HFFc6 (cell line): ENCODE data around the gene PKDREJ. TPM values are rescaled to one million over a fixed set of nuclear protein-coding genes. Genes with fewer than 3 reads are reported as not detected.

ENCODE experiments used
- DNase-seq: peaks from one replicate; pipeline ENCODE4 v3.0.0-alpha.2; 2018
- H3K27ac Mint-ChIP-seq: 2 replicates; pipeline ENCODE4 v1.8.0; 2020; ENCODE audit warnings: mild to moderate bottlenecking, mixed read lengths
- H3K27me3 Mint-ChIP-seq: 2 replicates; pipeline ENCODE4 v1.8.0; 2021; ENCODE audit warnings: mild to moderate bottlenecking, moderate library complexity, mixed read lengths; ENCODE audit not compliant: insufficient read depth
- H3K36me3 Mint-ChIP-seq: 2 replicates; pipeline ENCODE4 v1.8.0; 2021; ENCODE audit warnings: low read depth, mixed read lengths
- H3K4me1 Mint-ChIP-seq: 2 replicates; pipeline ENCODE4 v1.8.0; 2020; ENCODE audit warnings: low read depth, mixed read lengths
- H3K4me3 Mint-ChIP-seq: 2 replicates; pipeline ENCODE4 v1.8.0; 2020; ENCODE audit warnings: mild to moderate bottlenecking, moderate library complexity, mixed read lengths
- H3K9me3 Mint-ChIP-seq: 2 replicates; pipeline ENCODE4 v1.8.0; 2020; ENCODE audit warnings: mild to moderate bottlenecking, mixed read lengths
- CTCF ChIP-seq: fragments of 200-600 bp; sonication (generic); IDR thresholded peaks from 2 replicates; pipeline ENCODE4 v1.5.0; 2021; ENCODE audit warnings: antibody characterized with exemption, mild to moderate bottlenecking
- total RNA-seq, 6 experiments: library from RNA; stranded (reverse); fragmentation: NEBNext Ultra II Directional; extraction: Animal tissue kit (Norgen Biotek cat#: 25700); gene quantifications; 2 replicates in 1 of 6; 3 replicates in 5 of 6; pipeline ENCODE4 v1.2.3, GENCODE V29; 2021

PKDREJ gene
- total RNA-seq, 6 experiments from 2014 or later = not detected

GRCh38 chr22:46295277-46295971 lies 32.3 kb upstream of the PKDREJ start:
- DNase-seq = no peak
- TF ChIP-seq CTCF = no peak
- H3K27ac Mint-ChIP-seq = peak overlapping the region; percentile 96
- H3K9me3 Mint-ChIP-seq = no peaks in the 10 kb centered on the region; the same call in 1 of the 2 replicates
- peak overlapping the region; percentile 93 for H3K4me3 Mint-ChIP-seq
- peaks cover 6% of the 10 kb centered on the region for H3K27me3 Mint-ChIP-seq
- peaks cover 55% of the 10 kb centered on the region for H3K4me1 Mint-ChIP-seq
- peaks cover 29% of the 10 kb centered on the region for H3K36me3 Mint-ChIP-seq

GRCh38 chr22:46294784-46295183 lies 31.6 kb upstream of the PKDREJ start:
- H3K4me3 Mint-ChIP-seq = no peak overlapping the region
- no peak for TF ChIP-seq CTCF
- peaks cover 53% of the 10 kb centered on the region for H3K4me1 Mint-ChIP-seq
- H3K27me3 Mint-ChIP-seq = peaks cover 6% of the 10 kb centered on the region
- H3K9me3 Mint-ChIP-seq = no peaks in the 10 kb centered on the region; the same call in 1 of the 2 replicates
- DNase-seq = no peak
- H3K27ac Mint-ChIP-seq = peak overlapping the region; percentile 96
- peaks cover 28% of the 10 kb centered on the region for H3K36me3 Mint-ChIP-seq

GRCh38 chr22:46293577-46294260 lies 30.6 kb upstream of the PKDREJ start:
- H3K4me3 Mint-ChIP-seq = no peak overlapping the region; the same call in 1 of the 2 replicates

GRCh38 chr22:46292732-46293131 lies 29.6 kb upstream of the PKDREJ start:
- no peak overlapping the region for H3K27ac Mint-ChIP-seq
- no peaks in the 10 kb centered on the region; the same call in 1 of the 2 replicates for H3K9me3 Mint-ChIP-seq
- H3K4me3 Mint-ChIP-seq = no peak overlapping the region
- TF ChIP-seq CTCF = no peak
- peaks cover 15% of the 10 kb centered on the region for H3K36me3 Mint-ChIP-seq
- peaks cover 6% of the 10 kb centered on the region for H3K27me3 Mint-ChIP-seq
- H3K4me1 Mint-ChIP-seq = peaks cover 38% of the 10 kb centered on the region
- DNase-seq = no peak

More at GRCh38 chr22:46293577-46294260, 30.6 kb upstream of the PKDREJ start:
- Mint-ChIP-seq H3K9me3 (no peaks in the 10 kb centered on the region; the same call in 1 of the 2 replicates), H3K27ac (peak overlapping the region; percentile 80), H3K36me3 (peaks cover 19% of the 10 kb centered on the region), H3K27me3 (peaks cover 6% of the 10 kb centered on the region), H3K4me1 (peaks cover 44% of the 10 kb centered on the region)
- peak; percentile 65 for DNase-seq
- TF ChIP-seq CTCF = no peak; the same call in 1 of the 2 replicates

- no peak overlapping the region for H3K4me3 Mint-ChIP-seq
- DNase-seq = no peak
- H3K27ac Mint-ChIP-seq = no peak overlapping the region
- peaks cover 32% of the 10 kb centered on the region for H3K4me1 Mint-ChIP-seq
- H3K36me3 Mint-ChIP-seq = peaks cover 10% of the 10 kb centered on the region
- no peaks in the 10 kb centered on the region; the same call in 1 of the 2 replicates for H3K9me3 Mint-ChIP-seq
- peaks cover 6% of the 10 kb centered on the region for H3K27me3 Mint-ChIP-seq
- TF ChIP-seq CTCF = no peak
Observed at GRCh38 chr22:46292173-46292572, 29.0 kb upstream of the PKDREJ start.
